ENCODE data around the gene SMIM11. TPM values are rescaled to one million over a fixed set of nuclear protein-coding genes. Genes with fewer than 3 reads are reported as not detected.

SMIM11 gene
- total and polyA plus RNA-seq, 8 donors = 3.1 to 18.0 (median 7.5) TPM

DNA sequence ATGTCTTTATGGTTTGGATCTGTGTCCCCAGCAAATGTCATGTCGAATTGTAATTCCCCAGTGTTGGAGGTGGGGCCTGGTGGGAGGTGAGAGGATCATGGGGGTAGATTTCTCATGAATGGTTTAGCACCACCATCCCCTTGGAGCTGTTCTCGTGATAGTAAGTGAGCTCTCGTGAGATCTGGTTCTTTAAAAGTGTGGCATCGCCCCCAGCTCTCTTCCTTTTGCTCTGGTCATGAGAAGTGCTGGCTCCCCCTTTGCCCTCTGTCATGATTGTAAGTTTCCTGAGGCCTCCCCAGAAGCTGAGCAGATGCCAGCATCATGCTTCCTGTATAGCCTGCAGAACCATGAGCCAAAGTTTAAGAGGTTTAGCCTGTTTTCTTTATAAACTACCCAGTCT, 22.8 kb upstream of the SMIM11 start:
- ATAC-seq = no peak
- intact Hi-C loops (cut with DNase I) = no loop called here
- TF ChIP-seq, protein P1, sequence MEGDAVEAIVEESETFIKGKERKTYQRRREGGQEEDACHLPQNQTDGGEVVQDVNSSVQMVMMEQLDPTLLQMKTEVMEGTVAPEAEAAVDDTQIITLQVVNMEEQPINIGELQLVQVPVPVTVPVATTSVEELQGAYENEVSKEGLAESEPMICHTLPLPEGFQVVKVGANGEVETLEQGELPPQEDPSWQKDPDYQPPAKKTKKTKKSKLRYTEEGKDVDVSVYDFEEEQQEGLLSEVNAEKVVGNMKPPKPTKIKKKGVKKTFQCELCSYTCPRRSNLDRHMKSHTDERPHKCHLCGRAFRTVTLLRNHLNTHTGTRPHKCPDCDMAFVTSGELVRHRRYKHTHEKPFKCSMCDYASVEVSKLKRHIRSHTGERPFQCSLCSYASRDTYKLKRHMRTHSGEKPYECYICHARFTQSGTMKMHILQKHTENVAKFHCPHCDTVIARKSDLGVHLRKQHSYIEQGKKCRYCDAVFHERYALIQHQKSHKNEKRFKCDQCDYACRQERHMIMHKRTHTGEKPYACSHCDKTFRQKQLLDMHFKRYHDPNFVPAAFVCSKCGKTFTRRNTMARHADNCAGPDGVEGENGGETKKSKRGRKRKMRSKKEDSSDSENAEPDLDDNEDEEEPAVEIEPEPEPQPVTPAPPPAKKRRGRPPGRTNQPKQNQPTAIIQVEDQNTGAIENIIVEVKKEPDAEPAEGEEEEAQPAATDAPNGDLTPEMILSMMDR (IDR thresholded peaks at IDR 0.05) = no peak

DNA sequence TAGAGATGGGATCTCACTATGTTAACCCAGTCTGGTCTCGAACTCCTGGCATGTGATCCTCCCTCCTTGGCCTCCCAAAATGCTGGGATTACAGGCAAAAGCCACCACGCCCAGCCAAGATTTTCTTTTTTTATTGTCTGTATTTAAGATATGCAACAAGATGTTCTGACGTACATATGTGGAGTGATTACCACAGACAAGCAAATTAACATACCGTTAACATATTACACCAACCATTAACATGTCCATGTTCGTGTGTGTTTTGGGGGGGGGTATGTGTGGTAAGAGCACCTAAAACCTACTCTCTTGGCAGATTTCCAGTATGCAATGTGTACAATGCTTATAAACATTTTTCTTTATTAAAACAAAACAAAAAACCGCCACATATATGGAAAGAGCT, 22.1 kb upstream of the SMIM11 start:
- H3K27me3 ChIP-seq = no peaks in the 10 kb centered on the region
- H3K27ac ChIP-seq = no peak overlapping the region
- H3K4me3 ChIP-seq = no peak overlapping the region
- H3K9me3 ChIP-seq = no peaks in the 10 kb centered on the region
- ATAC-seq = no peak
- TF ChIP-seq, protein P1 (IDR thresholded peaks at IDR 0.05) = no peak
- H3K4me1 ChIP-seq = no peaks in the 10 kb centered on the region
- intact Hi-C loops (cut with DNase I) = no loop called here
- no peaks in the 10 kb centered on the region for H3K36me3 ChIP-seq
- no peak for DNase-seq

More for the DNA sequence above, 22.8 kb upstream of the SMIM11 start:
- Histone ChIP-seq H3K9me3 (no peaks in the 10 kb centered on the region), H3K27me3 (no peaks in the 10 kb centered on the region), H3K27ac (no peak overlapping the region), H3K4me3 (no peak overlapping the region), H3K4me1 (no peaks in the 10 kb centered on the region), H3K36me3 (no peaks in the 10 kb centered on the region)
- DNase-seq = no peak

DNA sequence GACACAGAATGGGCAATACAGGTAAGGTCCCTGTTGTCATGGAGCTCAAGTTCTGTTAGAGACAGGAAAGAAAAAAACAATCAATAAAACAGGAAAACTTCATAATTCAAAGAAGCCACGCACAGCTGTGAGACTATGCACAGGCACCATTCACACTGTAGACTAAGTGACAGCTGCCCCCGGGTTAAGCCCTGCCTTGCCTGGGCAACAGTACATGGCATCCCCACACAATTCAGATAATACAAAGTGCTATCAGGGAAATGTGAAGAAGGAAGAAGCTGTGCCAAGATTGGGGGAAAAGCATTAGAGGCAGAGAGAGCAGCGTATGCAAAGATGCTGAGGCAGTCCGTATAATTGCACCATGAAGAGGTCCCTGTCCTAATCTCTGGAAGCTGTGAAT, 20.5 kb upstream of the SMIM11 start:
- Histone ChIP-seq H3K27me3 (peaks cover 0 to 8% of the 10 kb centered on the region in 2 donors), H3K27ac (no peak overlapping the region), H3K4me3 (no peak overlapping the region), H3K4me1 (no peaks in the 10 kb centered on the region), H3K36me3 (no peaks in the 10 kb centered on the region), H3K9me3 (no peaks in the 10 kb centered on the region)
- intact Hi-C loops (cut with DNase I) = no loop called here
- no peak for DNase-seq
- TF ChIP-seq, protein P1 (IDR thresholded peaks at IDR 0.05) = no peak
- ATAC-seq = no peak

DNA sequence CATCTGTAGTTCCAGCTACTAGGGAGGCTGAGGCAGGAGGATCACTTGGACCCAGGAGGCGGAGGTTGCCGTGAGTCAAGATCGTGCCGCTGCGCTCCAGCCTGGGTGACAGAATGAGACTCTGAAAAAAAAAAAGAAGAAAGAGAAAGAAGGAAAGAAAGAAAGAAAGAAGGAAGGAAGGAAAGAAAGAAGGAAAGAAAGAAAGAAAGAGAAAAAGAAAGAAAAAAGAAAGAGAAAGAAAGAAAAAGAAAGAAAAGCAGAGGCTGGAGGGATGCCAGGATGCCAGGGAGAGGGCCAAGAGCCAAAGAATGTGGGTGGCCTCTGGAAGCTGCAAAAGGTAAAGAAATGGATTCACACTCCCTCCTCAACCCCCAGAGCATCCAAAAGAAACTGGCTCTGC, 19.7 kb upstream of the SMIM11 start:
- Histone ChIP-seq H3K27ac (no peak overlapping the region), H3K36me3 (no peaks in the 10 kb centered on the region), H3K9me3 (no peaks in the 10 kb centered on the region), H3K4me3 (no peak overlapping the region), H3K4me1 (no peaks in the 10 kb centered on the region), H3K27me3 (peaks cover 0 to 13% of the 10 kb centered on the region in 2 donors)
- DNase-seq = peak in 1 of 4 donors; percentile 7
- no peak for ATAC-seq
- intact Hi-C loops (cut with DNase I) = no loop called here
- TF ChIP-seq, protein P1 (IDR thresholded peaks at IDR 0.05) = no peak

DNA sequence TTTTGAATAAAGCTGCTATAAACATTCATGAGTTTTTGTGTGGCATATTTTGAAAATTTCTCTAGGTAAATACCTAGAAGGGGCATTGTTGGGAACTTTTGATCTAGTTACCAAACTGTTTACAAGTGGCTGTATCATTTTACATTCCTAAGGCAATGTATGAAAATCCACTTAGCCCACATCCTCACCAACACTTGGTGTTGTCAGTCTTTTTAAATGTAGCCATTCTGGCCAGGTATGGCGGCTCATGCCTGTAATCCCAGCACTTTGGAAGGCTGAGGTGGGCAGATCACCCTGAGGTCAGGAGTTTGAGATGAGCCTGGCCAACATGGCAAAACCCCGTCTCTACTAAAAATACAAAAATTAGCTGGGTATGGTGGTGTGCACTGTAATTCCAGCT, 17.4 kb upstream of the SMIM11 start:
- DNase-seq (peak in 1 of 4 donors; percentile 9), ATAC-seq (no peak)
- Histone ChIP-seq H3K27ac (no peak overlapping the region), H3K4me1 (peaks cover 0 to 7% of the 10 kb centered on the region in 2 donors), H3K36me3 (no peaks in the 10 kb centered on the region), H3K27me3 (peaks cover 0 to 19% of the 10 kb centered on the region in 2 donors), H3K4me3 (no peak overlapping the region), H3K9me3 (no peaks in the 10 kb centered on the region)
- intact Hi-C loops (cut with DNase I) = no loop called here
- TF ChIP-seq, protein P1 (IDR thresholded peaks at IDR 0.05) = no peak

Measured in left lung (tissue), 10 donors.